PFSK-1 (cell line): ENCODE data around the gene CTNND2.

Experiments used
- FOXP2 ChIP-seq: optimal IDR thresholded peaks from 2 replicates; pipeline ENCODE3; 2011; ENCODE audit warnings: borderline replicate concordance, control low read depth, inconsistent platforms; ENCODE audit not compliant: insufficient read depth; ENCODE audit errors: extremely low read length, extremely low read depth
- POLR2AphosphoS5 ChIP-seq: IDR thresholded peaks from 2 replicates; pipeline ENCODE4 v1.6.1; 2012; ENCODE audit warnings: low read depth, mild to moderate bottlenecking, control low read depth, low read length, moderate library complexity
- SIN3A ChIP-seq: IDR thresholded peaks from 2 replicates; pipeline ENCODE4 v1.6.1; 2012; ENCODE audit warnings: mild to moderate bottlenecking, low read length, moderate library complexity, borderline replicate concordance; ENCODE audit not compliant: insufficient read depth
- TAF1 ChIP-seq: IDR thresholded peaks from 2 replicates; pipeline ENCODE4 v1.6.1; 2012; ENCODE audit warnings: low read length, control low read depth, borderline replicate concordance; ENCODE audit not compliant: insufficient read depth
- TF ChIP-seq, protein P1 (sequence below), 2 experiments: IDR thresholded peaks; 2 replicates each; pipeline versions ENCODE4 v1.6.1 to v1.8.0; 2011 to 2012; ENCODE audit warnings: low read depth in 2 of 2, low read length in 2 of 2, control low read depth in 1 of 2, inconsistent platforms in 1 of 2, mild to moderate bottlenecking in 1 of 2, moderate library complexity in 1 of 2; ENCODE audit not compliant: insufficient read depth in 1 of 2

DNA sequence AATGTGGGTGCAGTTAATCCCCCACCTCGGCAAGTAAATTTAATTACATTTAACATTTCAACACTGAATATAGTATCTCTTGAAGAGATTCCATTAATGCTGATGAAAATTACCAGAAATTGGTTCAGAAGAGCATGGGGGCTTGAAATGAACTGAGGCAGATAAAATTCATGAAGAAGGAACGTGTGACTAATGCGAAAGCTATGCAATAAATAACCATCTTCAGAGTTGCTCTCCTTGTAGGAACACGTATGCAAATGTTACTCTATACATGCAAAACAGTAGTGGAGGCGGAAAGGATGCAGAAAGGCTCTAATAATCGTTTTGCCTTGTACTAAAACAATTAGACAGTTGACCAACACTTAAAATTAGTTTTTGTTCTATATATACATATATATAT is 320.2 kb downstream of the CTNND2 start:
- TF ChIP-seq, protein P1, sequence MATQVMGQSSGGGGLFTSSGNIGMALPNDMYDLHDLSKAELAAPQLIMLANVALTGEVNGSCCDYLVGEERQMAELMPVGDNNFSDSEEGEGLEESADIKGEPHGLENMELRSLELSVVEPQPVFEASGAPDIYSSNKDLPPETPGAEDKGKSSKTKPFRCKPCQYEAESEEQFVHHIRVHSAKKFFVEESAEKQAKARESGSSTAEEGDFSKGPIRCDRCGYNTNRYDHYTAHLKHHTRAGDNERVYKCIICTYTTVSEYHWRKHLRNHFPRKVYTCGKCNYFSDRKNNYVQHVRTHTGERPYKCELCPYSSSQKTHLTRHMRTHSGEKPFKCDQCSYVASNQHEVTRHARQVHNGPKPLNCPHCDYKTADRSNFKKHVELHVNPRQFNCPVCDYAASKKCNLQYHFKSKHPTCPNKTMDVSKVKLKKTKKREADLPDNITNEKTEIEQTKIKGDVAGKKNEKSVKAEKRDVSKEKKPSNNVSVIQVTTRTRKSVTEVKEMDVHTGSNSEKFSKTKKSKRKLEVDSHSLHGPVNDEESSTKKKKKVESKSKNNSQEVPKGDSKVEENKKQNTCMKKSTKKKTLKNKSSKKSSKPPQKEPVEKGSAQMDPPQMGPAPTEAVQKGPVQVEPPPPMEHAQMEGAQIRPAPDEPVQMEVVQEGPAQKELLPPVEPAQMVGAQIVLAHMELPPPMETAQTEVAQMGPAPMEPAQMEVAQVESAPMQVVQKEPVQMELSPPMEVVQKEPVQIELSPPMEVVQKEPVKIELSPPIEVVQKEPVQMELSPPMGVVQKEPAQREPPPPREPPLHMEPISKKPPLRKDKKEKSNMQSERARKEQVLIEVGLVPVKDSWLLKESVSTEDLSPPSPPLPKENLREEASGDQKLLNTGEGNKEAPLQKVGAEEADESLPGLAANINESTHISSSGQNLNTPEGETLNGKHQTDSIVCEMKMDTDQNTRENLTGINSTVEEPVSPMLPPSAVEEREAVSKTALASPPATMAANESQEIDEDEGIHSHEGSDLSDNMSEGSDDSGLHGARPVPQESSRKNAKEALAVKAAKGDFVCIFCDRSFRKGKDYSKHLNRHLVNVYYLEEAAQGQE (IDR thresholded peaks at IDR 0.05; ENCODE audit: insufficient read depth in 1 of 2, low read depth in 2 of 2, low read length in 2 of 2): no peak
- TF ChIP-seq TAF1 (no peak), FOXP2 (no peak), SIN3A (no peak), POLR2AphosphoS5 (no peak)
